Astrocyte (in vitro differentiated cells and primary cell): ENCODE results near the gene CLEC16A. TPM values are rescaled to one million over a fixed set of nuclear protein-coding genes. Genes with fewer than 3 reads are reported as not detected.
A peak's percentile ranks its signal among the peaks of the same experiment; 100 is the strongest.

Source experiments
- DNase-seq: peaks from one replicate; pipeline ENCODE4 v3.0.0-alpha.2; 2010; ENCODE audit warnings: low read depth
- FAIRE-seq: peaks from 2 replicates; lab custom pipeline; 2011; peaks lifted over from hg19 to GRCh38; lab: Jason Lieb, UNC
- H2AFZ ChIP-seq: 2 replicates; pipeline ENCODE4 v1.6.0; 2012; ENCODE audit warnings: low read depth, low read length, inconsistent platforms
- H3K27ac ChIP-seq: 2 replicates; pipeline ENCODE4 v1.5.1; 2011; ENCODE audit warnings: low read depth, low read length, inconsistent platforms
- H3K27me3 ChIP-seq: 2 replicates; pipeline ENCODE4 v1.6.0; 2011; ENCODE audit warnings: low read length, inconsistent platforms; ENCODE audit not compliant: insufficient read depth
- H3K36me3 ChIP-seq: 2 replicates; pipeline ENCODE4 v1.5.1; 2011; ENCODE audit warnings: low read length, inconsistent platforms; ENCODE audit not compliant: insufficient read depth
- H3K4me1 ChIP-seq: 2 replicates; pipeline ENCODE4 v1.5.1; 2011; ENCODE audit warnings: low read length, inconsistent platforms; ENCODE audit not compliant: insufficient read depth
- H3K4me2 ChIP-seq: 2 replicates; pipeline ENCODE4 v1.6.0; 2012; ENCODE audit warnings: low read length, inconsistent platforms
- H3K4me3 ChIP-seq: 2 replicates; pipeline ENCODE4 v1.5.1; 2011; ENCODE audit warnings: low read depth, mild to moderate bottlenecking, low read length, inconsistent platforms; ENCODE audit not compliant: insufficient read depth
- H3K79me2 ChIP-seq: 2 replicates; pipeline ENCODE4 v1.6.0; 2012; ENCODE audit warnings: mild to moderate bottlenecking, low read length, inconsistent platforms; ENCODE audit not compliant: insufficient read depth
- H3K9ac ChIP-seq: 2 replicates; pipeline ENCODE4 v1.6.0; 2012; ENCODE audit warnings: mild to moderate bottlenecking, low read length, inconsistent platforms
- H3K9me3 ChIP-seq: 2 replicates; pipeline ENCODE4 v1.5.1; 2012; ENCODE audit warnings: low read depth, mild to moderate bottlenecking, low read length, inconsistent platforms; ENCODE audit not compliant: insufficient read depth
- H4K20me1 ChIP-seq: 2 replicates; pipeline ENCODE4 v1.6.0; 2012; ENCODE audit warnings: low read length, inconsistent platforms; ENCODE audit not compliant: insufficient read depth
- H3K27ac Mint-ChIP-seq: one replicate; pipeline ENCODE4 v1.8.0; 2021; ENCODE audit warnings: mild to moderate bottlenecking, mixed read lengths; ENCODE audit not compliant: unreplicated experiment
- H3K27me3 Mint-ChIP-seq: one replicate; pipeline ENCODE4 v1.8.0; 2021; ENCODE audit warnings: low read depth, mixed read lengths; ENCODE audit not compliant: unreplicated experiment
- H3K36me3 Mint-ChIP-seq: one replicate; pipeline ENCODE4 v1.8.0; 2021; ENCODE audit warnings: low read depth, mixed read lengths; ENCODE audit not compliant: unreplicated experiment
- H3K4me1 Mint-ChIP-seq: one replicate; pipeline ENCODE4 v1.8.0; 2021; ENCODE audit warnings: low read depth, mixed read lengths; ENCODE audit not compliant: unreplicated experiment
- H3K4me3 Mint-ChIP-seq: one replicate; pipeline ENCODE4 v1.8.0; 2021; ENCODE audit warnings: mild to moderate bottlenecking, moderate library complexity, mixed read lengths; ENCODE audit not compliant: unreplicated experiment
- H3K9me3 Mint-ChIP-seq: one replicate; pipeline ENCODE4 v1.8.0; 2021; ENCODE audit warnings: mild to moderate bottlenecking, mixed read lengths; ENCODE audit not compliant: unreplicated experiment
- CTCF ChIP-seq: IDR thresholded peaks from 2 replicates; pipeline ENCODE4 v1.5.1; 2011; ENCODE audit warnings: low read depth, mild to moderate bottlenecking, inconsistent platforms, low read length, moderate library complexity; ENCODE audit not compliant: insufficient read depth
- EZH2 ChIP-seq: IDR thresholded peaks from 2 replicates; pipeline ENCODE4 v1.6.1; 2012; ENCODE audit warnings: mild to moderate bottlenecking, low read length, inconsistent platforms; ENCODE audit not compliant: insufficient read depth
- total RNA-seq: library from RNA; stranded (reverse); gene quantifications from 2 replicates; pipeline ENCODE4 v1.2.1, GENCODE V29; 2021

The CLEC16A gene
- total RNA-seq, 1 donor from 2014 or later: 31.7 TPM

- Histone ChIP-seq H3K9me3 (peaks cover 3% of the 10 kb centered on the region), H3K4me3 (no peak overlapping the region), H3K79me2 (no peaks in the 10 kb centered on the region), H2AFZ (no peak overlapping the region), H3K9ac (no peak overlapping the region), H4K20me1 (no peaks in the 10 kb centered on the region), H3K4me1 (peaks cover 14% of the 10 kb centered on the region), H3K36me3 (peaks cover 11% of the 10 kb centered on the region), H3K27ac (no peak overlapping the region), H3K27me3 (no peaks in the 10 kb centered on the region), H3K4me2 (peak overlapping the region; percentile 20)
- Mint-ChIP-seq H3K27me3 (no peaks in the 10 kb centered on the region), H3K4me1 (no peaks in the 10 kb centered on the region), H3K36me3 (peaks cover 67% of the 10 kb centered on the region), H3K27ac (no peak overlapping the region), H3K4me3 (no peak overlapping the region), H3K9me3 (peaks cover 24% of the 10 kb centered on the region)
- DNase-seq: no peak
- no peak for FAIRE-seq
- no peak for TF ChIP-seq CTCF
- no peak for TF ChIP-seq EZH2
Observed at GRCh38 chr16:11025120-11025531, 80.8 kb downstream of the CLEC16A start.

DNA sequence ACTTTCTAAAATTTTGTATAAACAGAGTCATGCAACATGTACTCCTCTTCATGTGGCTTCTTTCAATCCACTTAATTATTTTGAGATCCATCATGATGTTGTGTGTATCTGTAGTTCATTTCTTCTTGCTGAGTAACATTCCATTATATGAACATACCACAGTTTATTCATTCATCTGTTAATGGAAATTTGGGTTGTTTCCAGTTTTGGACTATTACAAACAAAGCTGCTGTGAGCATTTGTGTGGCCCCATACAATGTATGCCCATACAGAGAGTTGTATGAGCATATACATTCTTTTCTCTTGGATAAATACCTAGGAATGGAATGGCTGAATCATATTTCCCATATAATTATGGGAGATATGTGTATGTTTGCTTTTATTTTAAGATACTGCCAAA, 85.6 kb downstream of the CLEC16A start:
- Mint-ChIP-seq H3K27ac (no peak overlapping the region), H3K27me3 (no peaks in the 10 kb centered on the region), H3K4me3 (no peak overlapping the region), H3K4me1 (peaks cover 9% of the 10 kb centered on the region), H3K36me3 (peaks cover 84% of the 10 kb centered on the region), H3K9me3 (peaks cover 27% of the 10 kb centered on the region)
- Histone ChIP-seq H3K27ac (no peak overlapping the region), H3K79me2 (no peaks in the 10 kb centered on the region), H3K27me3 (no peaks in the 10 kb centered on the region), H3K4me3 (no peak overlapping the region), H3K4me1 (peaks cover 6% of the 10 kb centered on the region), H3K9ac (no peak overlapping the region), H4K20me1 (no peaks in the 10 kb centered on the region), H3K4me2 (no peak overlapping the region), H3K9me3 (peaks cover 3% of the 10 kb centered on the region), H2AFZ (no peak overlapping the region), H3K36me3 (peaks cover 9% of the 10 kb centered on the region)
- TF ChIP-seq CTCF: no peak
- no peak for TF ChIP-seq EZH2
- no peak for FAIRE-seq
- peak; percentile 56 for DNase-seq

- FAIRE-seq (no peak), DNase-seq (no peak)
- Mint-ChIP-seq H3K36me3 (peaks cover 85% of the 10 kb centered on the region), H3K27ac (no peak overlapping the region), H3K4me1 (peaks cover 9% of the 10 kb centered on the region), H3K27me3 (no peaks in the 10 kb centered on the region), H3K4me3 (no peak overlapping the region), H3K9me3 (peaks cover 29% of the 10 kb centered on the region)
- H3K9me3 ChIP-seq: no peaks in the 10 kb centered on the region
- H3K4me2 ChIP-seq: no peak overlapping the region
- no peak overlapping the region for H3K4me3 ChIP-seq
- TF ChIP-seq EZH2: no peak
- no peak for TF ChIP-seq CTCF
- H3K36me3 ChIP-seq: peaks cover 1% of the 10 kb centered on the region
- H3K79me2 ChIP-seq: no peaks in the 10 kb centered on the region
- peaks cover 3% of the 10 kb centered on the region for H3K4me1 ChIP-seq
- no peak overlapping the region for H3K27ac ChIP-seq
- H3K9ac ChIP-seq: no peak overlapping the region
- no peaks in the 10 kb centered on the region for H4K20me1 ChIP-seq
- H3K27me3 ChIP-seq: no peaks in the 10 kb centered on the region
- no peak overlapping the region for H2AFZ ChIP-seq
Observed at GRCh38 chr16:11030990-11031510, 86.7 kb downstream of the CLEC16A start.
